Stimulated activated CD8-positive, alpha-beta memory T cell treated with anti-CD3 and anti-CD28 coated beads, Interleukin-12 subunit alpha, Interleukin-12 subunit beta, amount 100 ng/mL, for 1 hour (primary cell): ENCODE data around the gene ATXN1.
A peak's percentile ranks its signal among the peaks of the same experiment; 100 is the strongest.
"Not testable (repeated sequence)": the region's sequence is repeated elsewhere in the genome, so short reads cannot be mapped to it uniquely, and the experiment has no call there.

Experiments
- DNase-seq: peaks from one replicate; pipeline ENCODE4 v3.0.0-alpha.2; 2020; ENCODE audit warnings: low read depth

The ATXN1 gene

GRCh38 chr6:16409531-16410441, 351.5 kb downstream of the ATXN1 start:
- DNase-seq: peak; percentile 25

- DNase-seq: no peak
Measured at GRCh38 chr6:16408766-16409165, 352.5 kb downstream of the ATXN1 start.

- no peak for DNase-seq
Measured at GRCh38 chr6:16406966-16407365, 354.3 kb downstream of the ATXN1 start.

GRCh38 chr6:16406538-16406937, 354.7 kb downstream of the ATXN1 start:
- DNase-seq: not testable (repeated sequence)

GRCh38 chr6:16405375-16405774, 355.9 kb downstream of the ATXN1 start:
- DNase-seq: no peak

GRCh38 chr6:16404456-16404855, 356.8 kb downstream of the ATXN1 start:
- DNase-seq: no peak

- DNase-seq: no peak
Measured at GRCh38 chr6:16403831-16404230, 357.4 kb downstream of the ATXN1 start.

- no peak for DNase-seq
Measured at GRCh38 chr6:16402581-16402900, 358.7 kb downstream of the ATXN1 start.

- no peak for DNase-seq
Measured at GRCh38 chr6:16400248-16400760, 361.0 kb downstream of the ATXN1 start.

GRCh38 chr6:16399695-16400094, 361.6 kb downstream of the ATXN1 start:
- no peak for DNase-seq

- no peak for DNase-seq
Measured at GRCh38 chr6:16399158-16399557, 362.1 kb downstream of the ATXN1 start.

GRCh38 chr6:16398587-16398986, 362.7 kb downstream of the ATXN1 start:
- DNase-seq: no peak

- DNase-seq: no peak
Measured at GRCh38 chr6:16397623-16398022, 363.6 kb downstream of the ATXN1 start.

- no peak for DNase-seq
Measured at GRCh38 chr6:16396497-16397319, 364.6 kb downstream of the ATXN1 start.

GRCh38 chr6:16394632-16395031, 366.6 kb downstream of the ATXN1 start:
- DNase-seq: no peak

- no peak for DNase-seq
Measured at GRCh38 chr6:16393326-16393725, 367.9 kb downstream of the ATXN1 start.

- DNase-seq: no peak
Measured at GRCh38 chr6:16392010-16392409, 369.2 kb downstream of the ATXN1 start.

GRCh38 chr6:16391451-16391912, 369.8 kb downstream of the ATXN1 start:
- no peak for DNase-seq

GRCh38 chr6:16390909-16391450, 370.3 kb downstream of the ATXN1 start:
- not testable (repeated sequence) for DNase-seq

- DNase-seq: no peak
Measured at GRCh38 chr6:16389642-16390041, 371.6 kb downstream of the ATXN1 start.

- DNase-seq: no peak
Measured at GRCh38 chr6:16388488-16388887, 372.8 kb downstream of the ATXN1 start.

GRCh38 chr6:16386057-16386456, 375.2 kb downstream of the ATXN1 start:
- no peak for DNase-seq
